OCI-LY1 (cell line): ENCODE results near the gene SLC9A2.

Experiments used
- EZH2 ChIP-seq: fragments of 200-600 bp; sonication (generic), shearing (Covaris generic); IDR thresholded peaks from 2 replicates; pipeline ENCODE4 v1.8.0; 2017; ENCODE audit warnings: borderline replicate concordance, mixed run types, mild to moderate bottlenecking, antibody characterized with exemption, low read length, moderate library complexity, mixed read lengths
- TF ChIP-seq, protein P1 (sequence below): fragments of 200-600 bp; sonication (generic), shearing (Covaris generic); IDR thresholded peaks from 2 replicates; pipeline ENCODE4 v1.5.1; 2017; ENCODE audit warnings: mild to moderate bottlenecking, antibody characterized with exemption, low read length, moderate library complexity, mixed read lengths

DNA sequence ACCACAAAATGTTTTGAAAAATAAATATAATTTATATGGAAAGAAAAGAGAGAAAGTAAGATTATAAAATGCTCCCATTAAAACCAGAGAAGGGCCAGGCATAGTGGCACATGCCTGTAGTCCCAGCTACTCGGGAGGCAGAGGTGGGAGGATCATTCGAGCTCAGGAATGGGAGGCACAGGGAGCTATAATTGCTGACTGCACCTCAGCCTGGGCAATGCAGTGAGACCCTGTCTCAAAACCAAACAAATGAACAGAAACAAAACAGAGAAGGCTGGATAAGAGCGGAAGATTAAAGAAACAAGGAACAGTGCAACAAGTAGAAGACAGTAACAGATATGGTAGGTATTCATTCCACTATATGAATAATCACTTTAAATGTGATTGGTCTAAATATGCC is 123.9 kb downstream of the SLC9A2 start:
- TF ChIP-seq, protein P1, sequence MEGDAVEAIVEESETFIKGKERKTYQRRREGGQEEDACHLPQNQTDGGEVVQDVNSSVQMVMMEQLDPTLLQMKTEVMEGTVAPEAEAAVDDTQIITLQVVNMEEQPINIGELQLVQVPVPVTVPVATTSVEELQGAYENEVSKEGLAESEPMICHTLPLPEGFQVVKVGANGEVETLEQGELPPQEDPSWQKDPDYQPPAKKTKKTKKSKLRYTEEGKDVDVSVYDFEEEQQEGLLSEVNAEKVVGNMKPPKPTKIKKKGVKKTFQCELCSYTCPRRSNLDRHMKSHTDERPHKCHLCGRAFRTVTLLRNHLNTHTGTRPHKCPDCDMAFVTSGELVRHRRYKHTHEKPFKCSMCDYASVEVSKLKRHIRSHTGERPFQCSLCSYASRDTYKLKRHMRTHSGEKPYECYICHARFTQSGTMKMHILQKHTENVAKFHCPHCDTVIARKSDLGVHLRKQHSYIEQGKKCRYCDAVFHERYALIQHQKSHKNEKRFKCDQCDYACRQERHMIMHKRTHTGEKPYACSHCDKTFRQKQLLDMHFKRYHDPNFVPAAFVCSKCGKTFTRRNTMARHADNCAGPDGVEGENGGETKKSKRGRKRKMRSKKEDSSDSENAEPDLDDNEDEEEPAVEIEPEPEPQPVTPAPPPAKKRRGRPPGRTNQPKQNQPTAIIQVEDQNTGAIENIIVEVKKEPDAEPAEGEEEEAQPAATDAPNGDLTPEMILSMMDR: no peak
- no peak for TF ChIP-seq EZH2
